Loucy (cell line): ENCODE measurements around the gene BTBD16.

Experiments used
- CTCF ChIP-seq: fragments of 200-600 bp; sonication (generic); conservative IDR thresholded peaks from 2 replicates; pipeline ENCODE4 v1.5.1; 2014; ENCODE audit warnings: mild to moderate bottlenecking, antibody characterized with exemption, low read length
- EZH2phosphoT487 ChIP-seq: fragments of 200-600 bp; IDR thresholded peaks from 2 replicates; pipeline ENCODE4 v1.6.1; 2018; ENCODE audit warnings: antibody characterized with exemption, mild to moderate bottlenecking, moderate library complexity, borderline replicate concordance

- TF ChIP-seq CTCF, result no peak
- TF ChIP-seq EZH2phosphoT487, result no peak
Measured at GRCh38 chr10:122323941-122324675, 53.0 kb downstream of the BTBD16 start.
